HFF-Myc (cell line): ENCODE data around the gene ZNF480.
"Not testable (repeated sequence)": the region's sequence is repeated elsewhere in the genome, so short reads cannot be mapped to it uniquely, and the experiment has no call there.

Source experiments
- DNase-seq: peaks from one replicate; pipeline ENCODE4 v3.0.0-alpha.2; 2011; ENCODE audit warnings: low read depth; ENCODE audit errors: extremely low read depth
- H3K4me3 ChIP-seq: replicated peaks from 2 replicates; pipeline ENCODE4 v1.5.1; 2011; ENCODE audit warnings: low read depth, mild to moderate bottlenecking, control low read depth, low read length
- TF ChIP-seq, protein P1 (sequence below): IDR thresholded peaks from 2 replicates; pipeline ENCODE4 v1.5.1; 2012; ENCODE audit warnings: mild to moderate bottlenecking, low read depth, low read length, control low read depth; ENCODE audit errors: missing control alignments

Gene ZNF480

DNA sequence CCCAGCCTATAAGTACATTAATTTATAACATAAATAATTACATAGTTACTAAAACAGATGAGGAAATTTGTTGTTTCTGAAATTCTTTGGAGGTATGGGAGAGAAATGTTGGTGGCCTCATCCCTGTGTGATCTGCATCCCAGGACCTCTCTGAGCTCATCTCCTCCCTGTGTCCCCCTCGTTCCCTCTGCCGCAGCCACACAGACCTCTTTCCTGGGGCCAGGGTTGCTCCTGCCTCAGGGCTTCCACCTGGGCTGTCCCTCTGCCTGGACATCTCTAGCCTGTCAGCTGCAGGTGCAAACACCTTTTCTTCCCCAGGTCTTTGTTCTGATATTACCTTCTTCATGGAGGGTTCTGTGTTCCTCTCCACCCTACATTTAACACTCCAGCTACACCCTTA is 23.7 kb upstream of the ZNF480 start:
- no peak for DNase-seq
- TF ChIP-seq, protein P1, sequence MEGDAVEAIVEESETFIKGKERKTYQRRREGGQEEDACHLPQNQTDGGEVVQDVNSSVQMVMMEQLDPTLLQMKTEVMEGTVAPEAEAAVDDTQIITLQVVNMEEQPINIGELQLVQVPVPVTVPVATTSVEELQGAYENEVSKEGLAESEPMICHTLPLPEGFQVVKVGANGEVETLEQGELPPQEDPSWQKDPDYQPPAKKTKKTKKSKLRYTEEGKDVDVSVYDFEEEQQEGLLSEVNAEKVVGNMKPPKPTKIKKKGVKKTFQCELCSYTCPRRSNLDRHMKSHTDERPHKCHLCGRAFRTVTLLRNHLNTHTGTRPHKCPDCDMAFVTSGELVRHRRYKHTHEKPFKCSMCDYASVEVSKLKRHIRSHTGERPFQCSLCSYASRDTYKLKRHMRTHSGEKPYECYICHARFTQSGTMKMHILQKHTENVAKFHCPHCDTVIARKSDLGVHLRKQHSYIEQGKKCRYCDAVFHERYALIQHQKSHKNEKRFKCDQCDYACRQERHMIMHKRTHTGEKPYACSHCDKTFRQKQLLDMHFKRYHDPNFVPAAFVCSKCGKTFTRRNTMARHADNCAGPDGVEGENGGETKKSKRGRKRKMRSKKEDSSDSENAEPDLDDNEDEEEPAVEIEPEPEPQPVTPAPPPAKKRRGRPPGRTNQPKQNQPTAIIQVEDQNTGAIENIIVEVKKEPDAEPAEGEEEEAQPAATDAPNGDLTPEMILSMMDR, result no peak
- H3K4me3 ChIP-seq, result no peak overlapping the region

DNA sequence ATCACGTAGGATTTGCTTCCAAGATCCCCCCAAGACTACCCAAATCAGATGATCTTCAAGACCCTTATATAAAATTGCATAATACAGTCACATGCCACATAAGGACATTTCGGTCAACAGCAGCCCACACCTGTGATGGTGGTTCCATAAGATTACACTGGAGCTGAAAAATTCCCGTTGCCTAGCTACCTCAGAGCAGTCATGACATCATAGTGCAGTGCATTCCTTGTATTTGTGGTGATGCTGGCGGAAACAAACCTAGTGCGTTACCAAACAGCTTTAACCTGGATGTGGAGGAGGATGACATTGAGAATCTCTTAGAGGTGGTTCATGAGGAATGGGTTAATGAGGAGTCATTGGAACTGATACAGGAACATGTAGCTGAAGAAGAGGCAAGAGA is 22.8 kb upstream of the ZNF480 start:
- DNase-seq, result no peak
- TF ChIP-seq, protein P1, result no peak

DNA sequence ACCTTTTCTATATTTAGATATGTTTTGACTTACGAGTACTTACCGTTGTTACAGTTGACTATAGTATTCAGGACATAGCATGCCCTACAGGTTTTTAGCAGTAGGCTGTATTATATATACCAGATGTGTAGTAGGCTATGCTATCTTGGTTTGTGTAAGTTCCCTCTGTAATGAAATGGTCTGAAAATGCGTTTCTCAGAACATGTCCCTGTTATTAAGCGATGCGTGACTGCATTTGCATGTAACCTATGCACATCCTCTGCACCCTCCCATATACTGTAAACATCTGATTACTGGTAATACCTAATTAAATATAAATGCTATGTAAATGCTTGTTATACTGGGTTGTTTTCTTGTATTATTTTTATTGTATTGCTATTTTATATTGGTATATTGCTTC is 21.0 kb upstream of the ZNF480 start:
- no peak for DNase-seq
- no peak overlapping the region for H3K4me3 ChIP-seq

More for the DNA sequence above, 22.8 kb upstream of the ZNF480 start:
- H3K4me3 ChIP-seq, result no peak overlapping the region

DNA sequence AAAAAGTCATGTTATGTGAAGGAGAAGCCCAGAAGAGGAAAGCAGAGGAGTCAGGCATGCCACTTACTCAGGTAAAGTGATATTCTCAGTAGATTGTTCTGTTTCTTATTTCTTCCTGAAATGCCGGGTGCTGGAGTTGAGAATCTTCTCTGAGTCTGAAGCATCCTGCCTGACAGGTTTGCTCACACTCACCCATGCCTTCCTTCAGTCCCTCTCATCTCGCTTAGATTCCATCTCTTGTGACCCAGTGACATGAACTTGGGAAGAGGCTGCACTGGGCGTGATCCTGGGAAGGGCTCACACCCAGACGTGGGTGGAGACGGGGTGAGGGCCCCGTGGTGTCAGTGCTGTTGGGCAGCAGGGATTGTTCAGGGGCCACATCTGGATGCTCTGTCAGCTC is 19.5 kb upstream of the ZNF480 start:
- TF ChIP-seq, protein P1, result no peak
- H3K4me3 ChIP-seq, result no peak overlapping the region
- no peak for DNase-seq

More for the DNA sequence above, 21.0 kb upstream of the ZNF480 start:
- TF ChIP-seq, protein P1, result no peak

DNA sequence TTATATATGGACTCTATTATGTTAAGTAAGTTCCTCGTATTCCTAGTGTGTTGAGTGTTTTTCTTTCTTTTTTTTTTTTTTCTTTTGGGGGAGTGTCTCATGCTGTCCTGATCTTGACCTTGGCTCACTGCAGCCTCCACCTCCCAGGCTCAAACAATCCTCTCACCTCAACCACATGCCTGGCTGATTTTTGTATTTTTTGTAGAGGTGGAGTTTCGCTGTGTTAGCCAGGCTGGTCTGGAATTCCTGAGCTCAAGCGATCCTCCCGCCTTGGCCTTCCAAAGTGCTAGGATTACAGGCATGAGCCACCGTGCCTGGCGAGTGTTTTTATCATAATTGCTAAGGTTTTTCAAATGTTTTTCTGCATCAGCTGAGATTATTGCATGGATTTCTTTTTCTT is 10.7 kb upstream of the ZNF480 start:
- DNase-seq, result no peak
- H3K4me3 ChIP-seq, result no peak overlapping the region
- TF ChIP-seq, protein P1, result no peak

DNA sequence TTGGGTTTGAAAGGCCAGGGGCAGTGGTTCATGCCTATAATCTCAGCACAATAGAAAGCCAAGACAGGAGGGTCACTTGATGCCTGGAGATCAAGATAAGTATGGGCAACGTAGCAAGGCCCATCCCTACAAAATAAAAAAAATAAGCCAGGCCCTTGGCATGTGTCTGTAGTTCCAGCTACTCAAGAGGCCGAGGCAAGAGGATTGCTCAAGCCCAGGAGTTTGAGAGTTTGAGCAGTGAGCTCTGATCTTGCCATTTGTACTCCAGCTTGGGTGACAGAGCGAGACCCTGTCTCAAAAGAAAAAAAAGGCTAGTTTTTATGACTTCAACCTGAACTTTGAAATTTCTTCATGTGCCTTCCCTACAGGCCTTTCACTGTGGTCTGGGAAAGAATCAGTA is 5.2 kb upstream of the ZNF480 start:
- DNase-seq, result no peak
- TF ChIP-seq, protein P1, result no peak
- no peak overlapping the region for H3K4me3 ChIP-seq

DNA sequence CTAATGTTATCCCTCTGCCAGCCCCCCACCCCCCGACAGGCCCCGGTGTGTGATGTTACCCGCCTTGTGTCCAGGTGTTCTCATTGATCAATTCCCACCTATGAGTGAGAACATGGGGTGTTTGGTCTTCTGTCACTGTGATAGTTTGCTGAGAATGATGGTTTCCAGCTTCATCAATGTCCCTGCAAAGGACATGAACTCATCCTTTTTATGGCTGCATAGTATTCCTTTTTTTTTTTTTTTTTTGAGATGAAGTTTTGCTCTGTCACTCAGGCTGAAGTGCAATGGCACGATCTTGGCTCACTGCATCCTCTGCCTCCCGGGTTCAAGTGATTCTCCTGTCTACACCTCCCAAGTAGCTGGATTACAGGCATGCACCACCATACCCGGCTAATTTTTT is 4.0 kb upstream of the ZNF480 start:
- H3K4me3 ChIP-seq, DNase-seq: not testable (repeated sequence)
